Testis (tissue), 3 donors: ENCODE results near the gene TUB. TPM values are rescaled to one million over a fixed set of nuclear protein-coding genes. Genes with fewer than 3 reads are reported as not detected.

Experiments
- DNase-seq: peaks from one replicate; pipeline ENCODE4 v3.0.0-alpha.2; 2019
- H3K27ac ChIP-seq, 2 donors: fragments of 200-600 bp; sonication (generic); one replicate each; pipeline ENCODE4 v1.5.1; 2019
- H3K27me3 ChIP-seq: fragments of 200-600 bp; sonication (generic); one replicate; pipeline ENCODE4 v1.5.1; 2019
- H3K36me3 ChIP-seq: fragments of 200-600 bp; sonication (generic); one replicate; pipeline ENCODE4 v1.5.1; 2017; ENCODE audit warnings: low read depth; ENCODE audit errors: missing control alignments
- H3K4me1 ChIP-seq: fragments of 200-600 bp; sonication (generic); one replicate; pipeline ENCODE4 v1.5.1; 2019
- H3K4me3 ChIP-seq, 2 donors: fragments of 200-600 bp; sonication (generic); one replicate each; pipeline ENCODE4 v1.5.1; 2017 to 2019
- H3K9me3 ChIP-seq: fragments of 200-600 bp; sonication (generic); one replicate; pipeline ENCODE4 v1.5.1; 2017
- CTCF ChIP-seq, 3 experiments: fragments of 450-650 bp in 2 of 3; fragments of 200-600 bp in 1 of 3; sonication (generic) in 1 of 3; IDR thresholded peaks; one replicate each; pipeline ENCODE4 v1.5.1; 2016 to 2019; ENCODE audit warnings: antibody characterized with exemption in 3 of 3, mild to moderate bottlenecking in 2 of 3, moderate library complexity in 1 of 3
- POLR2A ChIP-seq: fragments of 450-650 bp; IDR thresholded peaks from one replicate; pipeline ENCODE4 v1.6.1; 2017; ENCODE audit warnings: antibody characterized with exemption, mild to moderate bottlenecking, moderate library complexity
- WGBS, 2 donors: methylation state at CpG; one replicate each; pipeline ENCODE4 v1.1.5; 2018; 5-methylcytosine and 5-hydroxymethylcytosine counted together
- intact Hi-C: fragments of 100-400 bp; cut with DNase I; formaldehyde crosslinking; loops from one replicate; pipeline ENCODE4 v1.15.1; 2023; ENCODE audit warnings: low total_unique reads
- polyA plus RNA-seq: library from polyadenylated mRNA; stranded (reverse); fragments of 350-450 nt; fragmentation: Illumina TruSeq; extraction: RNeasy Lipid Tissue Mini Kit (QIAGEN cat#74804); gene quantifications from one replicate; pipeline ENCODE4 v1.2.3, GENCODE V29; 2014; ENCODE audit warnings: low read depth, low replicate concordance; ENCODE audit not compliant: insufficient read depth
- total RNA-seq, 2 donors: library from RNA; depleted of rRNA; stranded (reverse); fragments of >200 nt; gene quantifications; one replicate each; pipeline ENCODE4 v1.2.3, GENCODE V29; 2016

Gene TUB
- total and polyA plus RNA-seq, 3 donors from 2014 or later = 8.9 to 16.5 (median 15.6) TPM

GRCh38 chr11:8083088-8083395, 2.0 kb downstream of the TUB start:
- WGBS, 2 donors = 67 to 72% methylated on average over 9 of the region's 9 CpGs
- intact Hi-C loops = no loop called here
- no peaks in the 10 kb centered on the region for H3K9me3 ChIP-seq
- H3K4me3 ChIP-seq = no peak overlapping the region
- peaks cover 11% of the 10 kb centered on the region for H3K4me1 ChIP-seq
- no peak overlapping the region for H3K27ac ChIP-seq
- no peak for TF ChIP-seq POLR2A
- no peak for TF ChIP-seq CTCF (IDR thresholded peaks at IDR 0.05)
- no peak for DNase-seq
- H3K27me3 ChIP-seq = no peaks in the 10 kb centered on the region
- no peaks in the 10 kb centered on the region for H3K36me3 ChIP-seq

GRCh38 chr11:8083871-8084281, 2.9 kb downstream of the TUB start:
- no peak overlapping the region for H3K4me3 ChIP-seq
- no peaks in the 10 kb centered on the region for H3K36me3 ChIP-seq
- intact Hi-C loops = no loop called here
- 54 to 79% methylated on average over 1 of the region's 1 CpG for WGBS, 2 donors
- TF ChIP-seq POLR2A = no peak
- no peak for TF ChIP-seq CTCF (IDR thresholded peaks at IDR 0.05)
- no peaks in the 10 kb centered on the region for H3K9me3 ChIP-seq
- DNase-seq = no peak
- no peaks in the 10 kb centered on the region for H3K27me3 ChIP-seq
- peaks cover 11% of the 10 kb centered on the region for H3K4me1 ChIP-seq
- no peak overlapping the region for H3K27ac ChIP-seq

GRCh38 chr11:8084352-8084751, 3.3 kb downstream of the TUB start:
- no peaks in the 10 kb centered on the region for H3K9me3 ChIP-seq
- intact Hi-C loops = no loop called here
- no peak overlapping the region for H3K4me3 ChIP-seq
- no peaks in the 10 kb centered on the region for H3K36me3 ChIP-seq
- DNase-seq = no peak
- H3K27me3 ChIP-seq = no peaks in the 10 kb centered on the region
- H3K4me1 ChIP-seq = peaks cover 11% of the 10 kb centered on the region
- 94 to 99% methylated on average over 6 of the region's 6 CpGs for WGBS, 2 donors
- no peak for TF ChIP-seq POLR2A
- TF ChIP-seq CTCF (IDR thresholded peaks at IDR 0.05) = no peak
- no peak overlapping the region for H3K27ac ChIP-seq

- no peaks in the 10 kb centered on the region for H3K36me3 ChIP-seq
- no peak overlapping the region for H3K4me3 ChIP-seq
- 78 to 83% methylated on average over 11 of the region's 11 CpGs for WGBS, 2 donors
- H3K9me3 ChIP-seq = no peaks in the 10 kb centered on the region
- H3K27ac ChIP-seq = no peak overlapping the region
- no peak for DNase-seq
- intact Hi-C loops = no loop called here
- H3K4me1 ChIP-seq = peaks cover 11% of the 10 kb centered on the region
- no peaks in the 10 kb centered on the region for H3K27me3 ChIP-seq
- TF ChIP-seq CTCF (IDR thresholded peaks at IDR 0.05) (no peak), POLR2A (no peak)
Observed at GRCh38 chr11:8085011-8085645, 4.1 kb downstream of the TUB start.

- no peaks in the 10 kb centered on the region for H3K27me3 ChIP-seq
- H3K36me3 ChIP-seq = no peaks in the 10 kb centered on the region
- WGBS, 2 donors = 48 to 58% methylated on average over 8 of the region's 8 CpGs
- TF ChIP-seq POLR2A (no peak), CTCF (IDR thresholded peaks at IDR 0.05) (no peak)
- intact Hi-C loops = no loop called here
- DNase-seq = no peak
- no peaks in the 10 kb centered on the region for H3K9me3 ChIP-seq
- H3K4me1 ChIP-seq = peaks cover 11% of the 10 kb centered on the region
- no peak overlapping the region for H3K4me3 ChIP-seq
- no peak overlapping the region for H3K27ac ChIP-seq
Observed at GRCh38 chr11:8086001-8086479, 5.0 kb downstream of the TUB start.
